GM18517 (cell line): ENCODE measurements around the gene PPDPF.
"Not testable (repeated sequence)": the region's sequence is repeated elsewhere in the genome, so short reads cannot be mapped to it uniquely, and the experiment has no call there.

Experiments used
- ATAC-seq: cut with Tn5 transposase; IDR thresholded peaks from one replicate; pipeline ENCODE4 v1.9.1; 2021; ENCODE audit warnings: mild to moderate bottlenecking, moderate library complexity; ENCODE audit not compliant: unreplicated experiment

Gene PPDPF

DNA sequence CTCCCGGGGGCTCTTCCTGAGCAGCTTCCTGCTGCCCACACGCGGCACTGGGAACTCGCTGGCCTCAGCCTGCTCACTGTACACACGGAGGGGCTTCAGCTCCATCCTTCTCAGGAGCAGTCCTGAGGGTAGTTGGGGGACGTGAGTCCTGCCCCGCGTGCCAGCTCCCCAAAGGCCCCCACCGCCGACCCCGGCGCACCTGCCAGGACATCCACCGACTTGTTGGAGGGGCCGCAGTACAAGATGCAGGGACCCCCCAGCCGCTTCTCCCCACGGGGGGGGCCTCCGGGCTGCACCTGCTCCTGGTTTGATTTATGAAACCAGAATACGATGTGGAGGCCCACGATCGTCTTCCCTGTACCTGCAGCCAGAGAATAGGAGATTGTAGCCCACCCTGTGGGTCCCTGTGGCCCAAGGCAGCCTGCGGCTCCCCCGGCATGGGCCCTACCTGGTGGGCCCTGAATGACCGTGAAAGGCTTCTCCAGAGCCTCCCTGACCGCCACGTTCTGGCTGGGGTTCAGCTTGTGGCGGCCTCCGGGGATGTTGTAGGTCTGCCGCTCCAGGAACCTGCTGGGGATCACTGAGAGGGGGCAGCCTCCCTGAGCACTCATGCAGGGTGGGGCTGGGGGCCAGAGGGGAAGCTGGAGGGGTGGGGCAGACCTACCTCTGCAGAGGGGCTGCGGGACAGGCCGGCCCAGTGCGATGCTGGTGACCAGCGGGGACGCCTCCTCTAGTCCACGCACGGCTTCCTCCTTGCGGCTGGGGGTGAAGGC is 41.2 kb downstream of the PPDPF start:
- ATAC-seq, result no peak

DNA sequence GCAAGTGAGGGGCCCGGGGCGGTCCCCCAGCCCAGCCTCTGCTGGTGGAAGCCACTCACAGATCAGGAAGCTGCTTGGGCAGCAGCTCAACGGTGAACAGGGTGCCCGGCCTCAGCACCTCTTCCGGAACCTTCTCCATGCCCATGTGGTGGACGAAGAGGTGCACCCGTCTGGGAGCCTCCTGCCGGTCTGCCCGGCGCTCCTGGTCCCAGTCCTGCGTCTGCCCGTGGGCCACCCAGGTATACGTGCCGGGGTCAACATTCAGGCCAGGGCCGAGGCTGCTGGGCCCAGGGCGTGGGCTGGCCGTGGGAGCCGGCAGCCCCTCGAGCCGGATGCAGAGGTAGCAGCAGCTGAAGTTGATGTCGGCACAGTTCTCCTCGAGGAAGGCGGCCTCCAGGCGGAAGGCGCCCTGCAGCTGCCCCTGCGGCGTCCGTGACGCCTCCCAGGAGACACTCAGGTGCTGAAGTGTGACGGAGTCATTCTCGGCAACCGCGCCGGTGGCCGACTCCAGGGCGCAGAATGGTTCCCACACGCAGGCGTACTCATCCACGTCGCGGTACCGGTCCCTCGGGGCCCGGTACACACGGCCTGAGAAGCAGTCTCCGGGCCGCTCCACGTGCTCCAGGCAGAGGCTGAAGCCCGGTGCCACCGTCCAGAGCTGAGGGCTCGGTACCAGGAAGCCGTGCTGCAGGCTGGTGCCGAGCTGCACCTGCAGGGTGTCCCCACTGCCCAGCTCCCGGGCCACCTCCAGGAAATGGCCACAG is 42.1 kb downstream of the PPDPF start:
- ATAC-seq, result no peak

DNA sequence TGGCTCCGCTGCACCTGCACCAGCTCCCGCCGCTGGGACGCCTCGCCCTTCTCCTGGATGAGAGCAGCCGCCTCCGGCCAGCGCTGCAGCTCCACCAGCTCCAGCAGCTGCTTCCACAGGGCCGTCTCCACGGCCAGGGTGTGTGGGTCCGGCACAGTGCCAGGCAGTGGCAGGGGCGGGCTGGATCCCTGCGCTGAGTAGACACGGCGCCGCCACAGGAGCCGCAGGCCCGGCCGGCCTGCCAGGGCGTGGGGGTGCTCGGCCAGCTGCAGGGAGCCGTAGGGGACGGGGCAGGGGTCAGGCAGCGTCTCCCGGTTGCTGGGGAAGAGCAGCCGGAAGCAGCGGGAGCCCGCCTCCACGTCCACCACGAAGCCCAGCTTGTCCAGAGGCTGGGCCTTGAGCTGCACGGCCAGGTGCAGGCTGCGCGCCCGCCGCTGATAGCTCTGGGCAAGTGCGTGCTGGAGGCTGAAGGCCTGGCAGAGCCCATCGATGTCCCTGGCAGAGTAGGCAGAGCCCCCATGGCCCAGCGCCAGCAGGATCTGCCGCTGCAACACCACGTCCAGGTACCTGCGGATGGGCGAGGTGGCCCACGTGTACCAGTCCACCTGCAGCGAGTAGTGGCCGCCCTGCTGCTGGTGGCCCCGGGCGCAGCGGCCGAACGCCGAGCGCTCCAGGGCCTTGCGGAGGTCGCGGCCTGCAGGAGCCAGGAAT is 42.8 kb downstream of the PPDPF start:
- ATAC-seq, result no peak

DNA sequence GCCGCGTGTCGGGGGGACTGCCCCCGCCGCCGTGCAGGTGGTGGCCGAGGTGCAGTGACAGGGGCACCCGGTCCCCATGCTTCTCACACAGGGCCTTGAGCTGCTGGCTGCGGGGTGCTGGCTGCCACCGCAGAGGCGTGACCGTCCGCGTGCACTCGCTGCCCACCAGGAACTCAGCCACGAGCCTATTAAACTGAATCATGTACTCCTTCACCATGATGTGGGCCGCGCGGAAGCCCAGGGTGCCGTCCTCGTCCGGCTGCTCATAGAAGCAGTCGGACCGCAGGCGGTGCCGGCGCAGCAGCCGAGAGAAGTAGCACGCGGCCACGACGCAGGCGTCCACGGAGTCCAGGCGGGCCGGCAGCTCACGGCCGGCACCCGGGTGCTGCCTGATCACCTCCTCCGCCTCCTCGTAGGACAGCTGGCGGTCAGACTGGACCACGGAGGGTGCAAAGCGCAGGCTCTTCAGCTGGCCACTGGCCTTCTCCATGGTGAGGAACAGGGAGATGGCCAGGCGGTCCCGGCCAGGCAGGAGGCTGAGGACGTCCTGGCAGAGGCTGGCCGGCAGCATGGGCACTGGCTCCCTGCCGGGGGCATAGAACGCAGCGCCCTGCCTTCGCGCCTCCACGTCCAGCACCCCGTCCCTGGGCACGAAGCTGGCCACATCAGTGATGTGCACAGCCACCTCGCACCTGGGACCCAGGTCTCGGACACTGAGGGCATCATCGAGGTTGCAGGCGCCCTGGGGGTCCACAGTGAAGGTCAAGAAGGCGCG is 43.7 kb downstream of the PPDPF start:
- ATAC-seq, result no peak

DNA sequence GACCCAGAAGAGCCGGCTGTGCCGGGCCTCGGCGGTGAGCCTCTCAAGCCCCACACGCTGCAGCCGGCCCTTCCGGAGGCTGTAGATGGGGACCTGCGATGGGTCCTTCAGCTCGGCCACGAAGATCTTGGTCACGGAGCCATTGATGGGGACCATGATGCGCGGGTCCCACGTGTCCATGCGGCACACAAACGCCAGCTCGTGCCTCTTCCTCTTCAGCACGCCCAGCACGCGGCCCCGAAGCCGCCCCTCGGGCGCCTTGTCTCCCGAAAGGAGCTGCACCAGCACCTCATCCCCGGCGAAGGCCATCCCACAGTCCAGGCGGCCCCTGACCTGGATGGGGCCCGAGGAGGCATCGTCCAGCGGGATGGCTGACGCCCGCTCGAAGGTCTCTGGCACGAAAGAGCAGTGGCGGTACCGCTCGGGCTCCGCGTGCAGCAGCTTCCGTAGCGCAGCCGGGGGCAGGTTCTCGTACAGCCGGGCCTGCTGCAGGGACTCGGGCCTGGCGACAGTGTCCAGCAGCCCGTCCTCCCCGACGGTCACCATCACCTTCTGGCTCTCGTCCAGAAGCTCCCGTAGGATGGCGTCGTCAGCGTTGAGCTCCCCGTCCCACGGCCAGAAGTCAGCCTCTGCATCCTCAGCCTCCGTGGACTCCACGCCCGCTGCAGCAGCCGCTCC is 44.6 kb downstream of the PPDPF start:
- ATAC-seq, result no peak

DNA sequence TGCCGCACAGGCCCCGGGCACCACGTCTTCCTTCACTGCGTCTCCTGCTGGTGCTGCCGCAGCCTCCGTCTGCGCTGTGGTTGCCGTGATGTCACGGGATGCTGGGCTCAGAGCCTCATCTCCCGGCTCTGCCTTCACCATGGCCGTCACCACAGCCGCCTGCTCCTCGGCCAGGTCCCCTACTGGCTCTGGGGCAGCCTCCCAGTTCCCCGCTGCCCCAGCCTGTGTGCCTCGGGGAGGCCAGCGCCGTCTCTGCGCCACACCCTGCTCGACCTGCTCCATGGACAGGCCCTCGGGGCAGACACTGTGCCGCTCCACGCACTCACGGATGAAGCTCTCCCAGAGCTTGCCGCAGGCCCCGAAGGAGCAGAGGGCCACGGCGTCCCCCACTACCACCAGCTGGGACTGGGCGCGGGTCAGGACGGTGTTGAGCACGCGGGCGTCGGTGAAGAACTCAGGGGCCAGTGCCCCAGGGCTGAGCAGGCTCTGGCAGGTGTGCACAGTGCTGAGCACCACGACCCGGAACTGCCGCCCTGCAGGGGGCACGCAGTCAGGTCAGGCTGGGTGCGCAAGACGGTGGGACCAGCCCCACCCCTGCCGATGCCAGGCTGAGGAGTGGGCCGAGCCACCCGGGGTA is 45.3 kb downstream of the PPDPF start:
- ATAC-seq, result no peak

DNA sequence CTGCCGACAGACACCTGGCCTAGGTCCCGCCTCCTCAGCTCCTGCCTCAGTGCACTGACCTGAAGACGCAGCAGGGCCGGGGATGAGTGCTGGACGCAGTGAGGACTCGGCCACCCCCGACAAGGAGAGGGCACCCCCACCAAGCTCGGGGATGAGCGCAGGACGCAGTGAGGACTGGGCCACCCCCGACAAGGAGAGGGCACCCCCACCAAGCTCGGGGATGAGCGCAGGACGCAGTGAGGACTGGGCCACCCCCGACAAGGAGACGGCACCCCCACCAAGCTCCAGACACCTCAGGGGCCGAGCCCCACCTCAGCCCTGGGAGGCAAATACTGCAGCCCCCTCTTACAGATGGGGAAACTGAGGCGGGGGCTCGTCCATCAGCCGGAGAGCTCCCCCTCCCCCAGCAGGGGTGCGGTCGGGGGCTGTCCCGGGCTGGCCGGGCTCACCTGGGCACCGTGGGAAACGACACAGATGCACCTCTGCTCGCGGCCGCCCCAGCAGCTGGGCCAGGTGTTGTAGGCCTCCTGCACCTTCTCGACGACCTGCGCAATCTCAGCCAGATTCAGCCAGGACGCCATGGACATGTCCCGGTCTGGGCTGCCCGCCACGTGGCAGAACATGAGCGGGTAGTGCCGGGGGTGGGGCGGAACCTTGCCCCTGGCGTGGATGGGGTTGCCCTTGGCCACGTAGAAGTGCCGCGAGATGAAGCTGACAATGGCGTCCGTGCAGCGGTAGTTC is 46.0 kb downstream of the PPDPF start:
- ATAC-seq, result no peak

DNA sequence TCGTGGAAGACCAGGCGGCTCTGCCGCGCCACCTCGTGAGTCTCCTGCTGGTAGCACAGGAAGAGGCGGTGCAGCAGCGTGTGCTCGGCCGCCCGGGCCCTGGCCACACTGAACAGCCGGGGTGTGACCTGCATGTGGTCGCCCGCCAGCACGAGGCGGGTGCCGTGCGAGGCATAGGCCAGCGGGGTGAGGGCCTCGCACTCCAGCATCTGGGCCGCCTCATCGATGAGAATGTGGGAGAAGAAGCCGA is 46.5 kb downstream of the PPDPF start:
- no peak for ATAC-seq

DNA sequence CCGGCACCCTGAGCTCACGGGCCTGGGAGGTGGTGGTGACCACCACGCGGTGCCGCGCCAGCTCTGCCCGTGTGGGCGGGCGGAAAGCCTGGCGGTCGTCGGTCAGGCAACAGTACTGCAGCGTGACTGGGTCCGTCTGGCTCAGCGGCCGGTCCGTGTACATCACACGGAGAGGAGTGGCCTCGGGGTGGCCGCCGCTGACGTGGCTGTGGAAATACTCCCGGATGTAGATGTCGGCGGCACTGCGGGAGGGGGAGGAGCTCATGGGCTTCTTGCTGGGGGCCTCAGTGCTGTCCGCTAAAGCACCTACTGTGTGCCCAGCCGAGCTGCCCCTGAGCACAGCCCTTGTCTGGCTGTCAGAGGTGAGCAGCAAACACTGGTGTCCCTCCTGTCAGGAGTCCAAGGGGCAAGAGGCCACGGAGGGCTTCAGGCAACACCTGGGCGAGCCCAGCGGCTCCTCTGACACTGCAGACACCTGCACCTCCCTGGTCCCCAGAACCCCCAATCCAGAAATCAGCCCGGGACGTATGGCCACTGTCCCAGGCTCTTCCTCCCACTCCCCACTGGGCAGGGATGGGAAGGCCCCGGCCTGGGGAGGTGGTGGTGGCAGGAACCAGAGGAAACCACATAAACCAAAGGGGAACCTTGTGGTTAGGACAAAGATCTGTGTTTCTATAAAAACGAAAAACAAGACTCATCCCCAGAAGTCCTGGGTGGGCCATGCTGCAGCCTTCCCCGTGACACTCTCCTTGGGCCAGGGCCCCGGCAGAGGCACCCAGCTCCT is 47.0 kb downstream of the PPDPF start:
- ATAC-seq, result peak; percentile 65

DNA sequence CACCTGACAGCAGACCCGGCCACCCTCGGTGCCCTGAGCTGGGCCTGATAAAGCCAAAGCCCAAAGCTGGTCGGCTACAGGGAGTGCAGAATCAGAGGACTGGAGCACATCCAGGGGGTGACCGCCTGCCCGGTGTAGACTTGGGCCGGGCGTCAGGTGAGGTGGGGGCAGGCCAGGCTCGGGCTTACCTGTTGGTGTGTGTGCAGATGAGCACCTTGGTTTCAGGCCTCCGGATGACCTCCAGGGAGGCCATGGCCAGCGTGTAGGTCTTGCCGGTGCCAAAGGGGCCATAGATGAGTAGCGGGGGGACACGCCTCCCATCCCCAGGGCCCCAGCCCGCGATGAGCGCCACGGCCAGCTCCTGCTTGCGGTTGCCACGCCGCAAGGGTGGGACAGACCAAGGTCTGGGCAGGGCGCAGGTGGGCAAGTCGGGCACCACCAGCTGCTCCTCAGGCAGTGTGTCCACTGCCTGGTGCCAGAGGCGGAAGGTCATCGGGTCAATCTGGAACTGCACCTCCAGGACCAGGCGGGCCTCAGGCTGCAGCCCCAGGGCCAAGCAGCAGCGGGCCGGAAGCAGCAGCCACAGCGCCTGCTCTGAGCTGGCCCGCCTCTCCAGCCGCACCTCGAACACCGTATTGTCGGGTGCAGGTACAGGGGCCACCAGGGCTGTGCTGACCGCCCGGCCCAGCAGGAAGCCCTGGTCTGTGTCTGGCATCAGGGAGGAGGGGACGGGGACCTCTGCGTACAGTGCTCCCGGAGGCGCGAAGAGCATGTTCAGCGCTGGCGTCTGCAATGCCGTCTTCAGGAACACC is 47.8 kb downstream of the PPDPF start:
- peak; percentile 8 for ATAC-seq

DNA sequence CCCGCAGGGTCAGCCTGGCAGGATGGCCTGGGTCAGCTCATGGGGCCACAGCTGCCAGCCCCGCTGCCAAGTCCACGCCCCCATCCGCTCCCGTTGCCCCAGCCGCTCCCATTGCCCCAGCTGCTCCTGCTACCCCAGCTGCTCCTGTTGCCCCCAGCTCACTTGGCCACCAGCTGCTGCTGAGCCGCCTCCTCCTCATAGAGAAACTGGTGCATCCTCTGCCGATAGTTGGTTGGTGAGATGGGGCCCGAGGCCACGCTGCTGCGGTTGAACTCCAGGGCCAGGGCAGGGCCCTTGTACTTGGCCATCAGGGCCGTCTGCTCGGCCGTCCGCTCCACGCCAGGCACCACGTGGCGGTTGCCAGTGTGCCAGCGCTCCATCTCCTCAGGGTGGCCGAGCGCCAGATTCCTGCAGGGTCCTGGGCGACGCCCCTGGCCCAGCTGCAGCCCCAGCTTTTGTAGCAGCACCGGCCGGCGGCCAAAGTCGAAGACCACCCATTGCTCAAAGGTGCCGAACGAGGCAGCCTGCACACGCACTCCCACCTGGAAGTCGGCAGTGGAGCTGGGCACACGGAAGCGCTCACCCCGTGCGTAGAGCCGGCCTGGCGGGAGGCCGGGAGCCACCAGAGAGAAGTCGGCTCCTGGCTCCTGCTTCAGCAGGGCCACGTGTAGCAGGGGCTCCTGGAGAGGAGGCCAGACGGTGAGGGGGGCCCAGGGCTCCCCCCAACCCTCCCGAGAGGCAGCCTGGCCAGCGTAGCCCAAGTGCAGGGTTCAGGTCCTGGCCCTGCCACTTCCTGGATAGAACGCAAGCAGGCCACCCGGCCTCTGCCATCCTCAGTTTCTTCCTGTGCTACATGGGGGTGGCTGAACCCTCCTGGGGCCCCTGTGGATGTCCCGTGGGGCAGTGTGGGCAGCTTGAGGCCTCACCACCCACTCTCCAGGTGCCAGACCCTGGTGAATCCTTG is 48.7 kb downstream of the PPDPF start:
- ATAC-seq, result no peak

DNA sequence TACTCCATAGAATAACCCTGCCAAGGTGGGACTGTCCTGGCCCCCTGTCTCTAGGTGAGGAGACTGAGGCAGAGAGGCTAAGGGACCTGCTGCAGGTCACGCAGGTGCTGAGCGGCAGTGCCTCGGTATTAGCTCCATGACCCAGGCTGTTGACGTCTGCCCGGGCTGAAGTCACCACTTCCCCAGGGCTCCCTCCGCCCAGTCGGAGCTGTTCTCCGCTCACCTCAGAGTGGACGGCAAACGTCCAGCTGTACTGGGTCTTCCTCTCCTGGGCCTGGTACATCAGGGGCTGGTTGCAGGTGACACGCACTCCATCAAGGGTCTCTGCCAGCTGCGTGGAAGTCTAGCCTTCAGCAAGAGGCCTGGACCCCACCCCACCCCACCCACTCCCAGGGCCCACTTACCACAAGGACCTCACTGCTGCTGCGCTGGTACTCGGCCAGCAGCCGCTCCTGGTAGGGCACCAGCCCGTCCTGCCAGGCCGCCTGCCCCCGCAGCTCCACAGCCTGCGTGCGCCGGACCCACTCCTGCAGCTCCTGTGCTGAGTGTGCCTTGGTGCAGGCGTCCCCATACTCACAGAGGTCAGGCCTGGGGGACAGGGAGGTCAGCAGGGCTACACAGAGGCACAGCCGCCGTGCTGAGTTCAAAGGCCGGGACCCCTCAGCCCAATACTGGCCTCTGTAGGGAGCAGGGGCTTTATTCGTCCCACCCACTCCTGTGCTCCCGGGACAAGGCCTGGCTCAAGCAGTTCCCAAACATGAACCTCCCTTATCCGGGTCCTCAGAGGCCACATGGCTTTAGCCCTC is 49.9 kb downstream of the PPDPF start:
- ATAC-seq, result no peak

DNA sequence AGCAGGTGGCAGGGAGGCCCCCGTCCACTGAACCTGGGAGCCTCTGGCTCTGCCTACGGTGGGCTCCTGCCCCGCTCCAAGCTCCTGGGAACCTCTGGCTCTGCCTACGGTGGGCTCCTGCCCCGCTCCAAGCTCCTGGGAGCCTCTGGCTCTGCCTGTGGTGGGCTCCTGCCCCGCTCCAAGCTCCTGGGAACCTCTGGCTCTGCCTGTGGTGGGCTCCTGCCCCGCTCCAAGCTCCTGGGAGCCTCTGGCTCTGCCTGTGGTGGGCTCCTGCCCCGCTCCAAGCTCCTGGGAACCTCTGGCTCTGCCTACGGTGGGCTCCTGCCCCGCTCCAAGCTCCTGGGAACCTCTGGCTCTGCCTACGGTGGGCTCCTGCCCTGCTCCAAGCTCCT is 50.5 kb downstream of the PPDPF start:
- not testable (repeated sequence) for ATAC-seq
